CD8-positive, alpha-beta memory T cell (primary cell): ENCODE results near the gene HBA2. TPM values are rescaled to one million over a fixed set of nuclear protein-coding genes. Genes with fewer than 3 reads are reported as not detected.

Source experiments
- CTCF ChIA-PET: fragments of 350-600 bp; sonication (Branson Sonifier 250); formaldehyde crosslinking; loops from one replicate; lab custom pipeline; 2021; ENCODE audit warnings: antibody characterized with exemption; lab: Charles Lee
- POLR2A ChIA-PET: fragments of 350-600 bp; sonication (Branson Sonifier 250); formaldehyde crosslinking; loops from one replicate; lab custom pipeline; 2021; ENCODE audit warnings: antibody characterized with exemption; lab: Charles Lee
- DNase-seq, 5 donors: peaks; one replicate each; pipeline versions ENCODE4 v3.0.0 to v3.0.0-alpha.2; 2020 to 2022; ENCODE audit warnings: mixed read lengths in 1 of 5
- H3K27ac ChIP-seq: one replicate; pipeline ENCODE4 v1.7.0; 2013; ENCODE audit warnings: low read depth, mild to moderate bottlenecking, low read length, moderate library complexity
- H3K27me3 ChIP-seq: 2 replicates; pipeline ENCODE4 v1.7.0; 2013; ENCODE audit warnings: low read length, mild to moderate bottlenecking; ENCODE audit not compliant: insufficient read depth, poor library complexity, severe bottlenecking
- H3K36me3 ChIP-seq: 2 replicates; pipeline ENCODE4 v1.7.0; 2013; ENCODE audit warnings: mild to moderate bottlenecking, low read length, moderate library complexity; ENCODE audit not compliant: insufficient read depth
- H3K4me1 ChIP-seq: 2 replicates; pipeline ENCODE4 v1.7.0; 2013; ENCODE audit warnings: mild to moderate bottlenecking, low read length, moderate library complexity; ENCODE audit not compliant: insufficient read depth
- H3K4me3 ChIP-seq: 2 replicates; pipeline ENCODE4 v1.7.0; 2013; ENCODE audit warnings: mild to moderate bottlenecking, low read length
- H3K9me3 ChIP-seq: 2 replicates; pipeline ENCODE4 v1.7.0; 2013; ENCODE audit warnings: mild to moderate bottlenecking, low read length
- H3K27ac Mint-ChIP-seq, 8 donors: one replicate each; pipeline ENCODE4 v1.8.0; 2020 to 2021; ENCODE audit warnings: mixed read lengths in 8 of 8, mild to moderate bottlenecking in 6 of 8, inconsistent platforms in 3 of 8, moderate library complexity in 3 of 8
- H3K27me3 Mint-ChIP-seq, 2 donors: one replicate each; pipeline ENCODE4 v1.8.0; 2020 to 2021; ENCODE audit warnings: mixed read lengths in 2 of 2, mild to moderate bottlenecking in 1 of 2, moderate library complexity in 1 of 2
- H3K36me3 Mint-ChIP-seq, 3 donors: one replicate each; pipeline ENCODE4 v1.8.0; 2020 to 2021; ENCODE audit warnings: mixed read lengths in 3 of 3, inconsistent platforms in 1 of 3, mild to moderate bottlenecking in 1 of 3
- H3K4me1 Mint-ChIP-seq, 3 donors: one replicate each; pipeline ENCODE4 v1.8.0; 2020 to 2021; ENCODE audit warnings: mixed read lengths in 3 of 3, inconsistent platforms in 1 of 3, mild to moderate bottlenecking in 1 of 3
- H3K4me3 Mint-ChIP-seq, 7 donors: one replicate each; pipeline ENCODE4 v1.8.0; 2020 to 2021; ENCODE audit warnings: mixed read lengths in 7 of 7, mild to moderate bottlenecking in 6 of 7, moderate library complexity in 4 of 7, inconsistent platforms in 2 of 7
- H3K9me3 Mint-ChIP-seq, 5 donors: one replicate each; pipeline ENCODE4 v1.8.0; 2020 to 2022; ENCODE audit warnings: mixed read lengths in 5 of 5, mild to moderate bottlenecking in 3 of 5, moderate library complexity in 2 of 5, inconsistent platforms in 1 of 5
- polyA plus RNA-seq: library from polyadenylated mRNA; unstranded; fragments of 300-500 nt; fragmentation: Illumina TruSeq; gene quantifications from one replicate; pipeline ENCODE4 v1.2.3, GENCODE V29; 2021
- total RNA-seq, 2 experiments: library from RNA; stranded (reverse); gene quantifications; one replicate each; pipeline ENCODE4 v1.2.3, GENCODE V29; 2021

Gene HBA2
- total and polyA plus RNA-seq, 3 experiments from 2014 or later: 5.8 TPM; not detected in 2

DNA sequence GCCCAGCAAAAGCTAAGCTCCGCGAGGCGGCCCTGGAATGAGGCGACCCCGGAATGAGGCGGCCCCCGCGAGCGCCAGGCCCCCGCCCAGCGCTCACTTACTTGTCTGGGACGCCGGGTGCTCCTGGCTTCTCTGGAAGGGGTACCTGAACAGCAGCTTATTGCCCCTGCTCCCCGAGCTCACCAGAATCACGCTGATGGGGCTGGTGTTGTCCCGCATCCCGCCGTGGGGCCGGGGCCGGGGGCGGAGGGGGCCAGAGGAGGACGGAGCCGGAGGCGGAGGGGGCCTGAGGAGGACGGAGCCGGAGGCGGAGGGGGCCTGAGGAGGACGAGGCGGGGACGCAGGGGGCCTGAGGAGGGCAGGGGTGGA is 34.6 kb upstream of the HBA2 start:
- Mint-ChIP-seq H3K4me1 (peaks cover 25 to 35% (median 33%) of the 10 kb centered on the region in 3 donors), H3K27me3 (no peaks in the 10 kb centered on the region), H3K27ac (peak overlapping the region in 5 of 8 donors; percentile 43 to 94 (median 72)), H3K9me3 (no peaks in the 10 kb centered on the region), H3K4me3 (peak overlapping the region; percentile 73 to 90 (median 82)), H3K36me3 (peaks cover 0 to 11% (median 2%) of the 10 kb centered on the region in 3 donors)
- ChIA-PET POLR2A (no interaction called here), CTCF (interaction anchor here (1.4 kb wide), 1 partner anchor 14 kb away, joined by 4 read pairs; no protein-coding TSS in a partner anchor)
- Histone ChIP-seq H3K9me3 (no peaks in the 10 kb centered on the region), H3K4me3 (peak overlapping the region; percentile 37), H3K36me3 (no peaks in the 10 kb centered on the region), H3K27me3 (no peaks in the 10 kb centered on the region), H3K4me1 (peaks cover 8% of the 10 kb centered on the region), H3K27ac (peak overlapping the region; percentile 47)
- peak in 4 of 5 donors; percentile 14 to 29 (median 16) for DNase-seq

DNA sequence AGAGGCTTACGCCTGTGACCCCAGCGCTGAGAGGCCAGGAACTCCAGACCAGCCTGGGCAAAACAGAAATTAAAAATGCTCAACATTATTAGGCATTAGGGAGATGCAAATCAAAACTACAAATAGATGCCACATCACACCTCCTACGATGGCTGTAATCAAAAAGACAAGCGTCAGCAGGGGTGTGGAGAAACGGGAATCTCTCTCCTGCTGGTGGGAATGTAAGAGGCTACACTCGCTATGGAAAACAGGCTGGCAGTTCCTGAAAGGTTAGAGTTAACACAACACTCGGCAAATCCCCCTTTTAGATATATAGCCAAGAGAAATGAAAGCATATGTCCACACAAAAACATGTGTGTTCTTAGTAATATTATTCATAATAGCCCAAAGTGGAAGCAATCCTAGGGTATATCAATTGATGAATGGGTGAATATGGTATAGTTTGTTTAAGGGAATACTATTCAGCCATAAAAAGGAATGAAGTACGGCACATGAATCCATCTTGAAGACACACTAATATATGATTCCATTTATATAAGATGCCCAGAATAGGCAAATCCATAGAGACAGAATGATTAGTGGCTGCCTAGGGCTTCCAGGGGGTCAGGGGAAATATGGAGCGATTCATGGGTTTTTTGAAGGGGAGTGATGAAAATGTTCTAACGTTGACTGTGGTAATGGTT is 32.4 kb upstream of the HBA2 start:
- POLR2A ChIA-PET: interaction anchor here (0.6 kb wide), 1 partner anchor 40 kb away, joined by 3 read pairs; no protein-coding TSS in a partner anchor
- CTCF ChIA-PET: no interaction called here
- no peak overlapping the region for H3K4me3 ChIP-seq

DNA sequence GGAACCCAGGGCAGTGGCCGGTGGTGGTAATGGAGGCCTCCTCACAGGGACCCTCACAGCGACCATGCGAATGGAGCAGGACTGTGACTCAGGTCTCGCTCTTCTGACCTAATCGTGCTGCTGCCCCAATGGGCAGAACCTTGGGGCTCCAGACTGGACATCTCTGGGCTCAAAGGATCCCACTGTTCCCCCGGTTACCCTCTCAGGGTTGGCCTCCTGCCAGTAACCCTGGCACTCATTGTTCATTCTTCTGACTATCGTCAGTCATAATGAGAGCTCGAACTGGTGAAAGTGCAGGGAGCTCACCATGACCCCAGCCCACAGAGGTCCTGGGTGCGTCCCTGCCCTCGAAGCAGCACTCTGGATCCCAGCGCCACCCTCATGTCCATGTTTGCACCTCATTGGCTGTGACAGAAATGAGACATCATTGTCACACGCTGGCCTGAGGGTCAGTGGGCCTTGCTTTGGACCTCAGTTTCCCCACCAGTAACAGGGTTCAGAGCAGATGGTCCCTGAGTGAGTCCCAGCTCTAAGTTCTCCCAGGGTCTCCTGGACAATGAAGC is 30.2 kb upstream of the HBA2 start:
- Mint-ChIP-seq H3K27ac (no peak overlapping the region), H3K27me3 (peaks cover 2 to 21% of the 10 kb centered on the region in 2 donors), H3K4me3 (no peak overlapping the region), H3K36me3 (peaks cover 0 to 5% (median 0%) of the 10 kb centered on the region in 3 donors), H3K4me1 (peaks cover 4 to 9% (median 8%) of the 10 kb centered on the region in 3 donors), H3K9me3 (no peaks in the 10 kb centered on the region)
- POLR2A ChIA-PET: no interaction called here
- peak overlapping the region; percentile 70 for H3K27ac ChIP-seq
- DNase-seq: no peak
- no peaks in the 10 kb centered on the region for H3K36me3 ChIP-seq
- no peaks in the 10 kb centered on the region for H3K9me3 ChIP-seq
- no peaks in the 10 kb centered on the region for H3K27me3 ChIP-seq
- H3K4me3 ChIP-seq: no peak overlapping the region
- CTCF ChIA-PET: no interaction called here
- H3K4me1 ChIP-seq: peaks cover 3% of the 10 kb centered on the region

More for the DNA sequence above, 32.4 kb upstream of the HBA2 start:
- peak overlapping the region in 6 of 7 donors; percentile 5 to 74 (median 54) for H3K4me3 Mint-ChIP-seq
- no peaks in the 10 kb centered on the region for H3K9me3 Mint-ChIP-seq
- peaks cover 0 to 7% (median 2%) of the 10 kb centered on the region in 3 donors for H3K36me3 Mint-ChIP-seq
- Histone ChIP-seq H3K4me1 (peaks cover 8% of the 10 kb centered on the region), H3K9me3 (no peaks in the 10 kb centered on the region), H3K27me3 (no peaks in the 10 kb centered on the region), H3K27ac (no peak overlapping the region), H3K36me3 (no peaks in the 10 kb centered on the region)
- no peak for DNase-seq
- H3K4me1 Mint-ChIP-seq: peaks cover 12 to 21% (median 18%) of the 10 kb centered on the region in 3 donors
- peaks cover under 1 to 12% of the 10 kb centered on the region in 2 donors for H3K27me3 Mint-ChIP-seq
- peak overlapping the region in 4 of 8 donors; percentile 25 to 71 (median 46) for H3K27ac Mint-ChIP-seq

DNA sequence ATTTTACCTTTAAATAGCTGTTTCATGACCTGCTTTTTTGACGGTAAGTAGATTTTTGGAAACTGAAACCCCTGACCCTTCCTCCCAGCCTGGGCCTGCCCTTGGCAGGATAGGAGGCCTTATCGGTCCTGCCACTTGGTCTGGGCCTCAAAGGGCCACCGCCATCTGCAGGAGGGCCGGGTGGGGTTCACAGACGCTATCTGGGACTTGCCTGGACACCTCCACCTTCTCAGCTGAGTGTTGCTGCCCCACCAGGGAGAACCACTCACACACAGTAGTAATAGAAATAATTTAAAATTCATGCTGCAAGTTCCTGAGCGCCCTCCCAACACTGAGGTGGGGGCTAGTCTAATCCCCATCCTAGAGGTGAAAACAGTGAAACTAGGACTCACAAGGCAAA is 29.6 kb upstream of the HBA2 start:
- H3K9me3 ChIP-seq: no peaks in the 10 kb centered on the region
- CTCF ChIA-PET: no interaction called here
- H3K4me3 ChIP-seq: no peak overlapping the region
- no peak overlapping the region for H3K4me3 Mint-ChIP-seq
- no peaks in the 10 kb centered on the region for H3K36me3 ChIP-seq
- POLR2A ChIA-PET: no interaction called here
- H3K36me3 Mint-ChIP-seq: peaks cover 0 to 4% (median 0%) of the 10 kb centered on the region in 3 donors
- peak overlapping the region; percentile 70 for H3K27ac ChIP-seq
- H3K4me1 ChIP-seq: no peaks in the 10 kb centered on the region
- no peak overlapping the region for H3K27ac Mint-ChIP-seq
- H3K27me3 Mint-ChIP-seq: peaks cover 2 to 21% of the 10 kb centered on the region in 2 donors
- peaks cover 2 to 5% (median 4%) of the 10 kb centered on the region in 3 donors for H3K4me1 Mint-ChIP-seq
- no peaks in the 10 kb centered on the region for H3K27me3 ChIP-seq
- DNase-seq: no peak
- no peaks in the 10 kb centered on the region for H3K9me3 Mint-ChIP-seq

DNA sequence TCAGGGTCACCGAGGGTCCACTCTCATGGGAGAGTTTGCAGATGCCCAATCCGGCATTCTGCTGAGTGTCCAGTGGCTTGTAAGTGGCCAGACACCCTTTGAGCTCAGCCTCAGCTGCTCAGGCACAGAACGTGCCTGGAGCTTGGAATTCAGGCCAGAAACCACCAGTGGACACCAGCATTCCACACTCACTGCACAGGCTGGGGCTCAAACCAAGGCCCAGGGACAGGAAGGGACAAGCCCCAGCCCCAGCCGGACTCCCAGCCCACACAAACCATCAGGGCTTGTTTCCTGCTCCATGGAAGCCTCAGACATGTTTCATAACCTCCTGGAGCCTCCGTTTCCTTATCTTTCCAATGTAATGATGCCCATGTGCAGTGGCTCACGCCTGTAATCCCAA is 29.2 kb upstream of the HBA2 start:
- CTCF ChIA-PET: interaction anchor here (1.4 kb wide), 1 partner anchor 25 kb away, joined by 3 read pairs; no protein-coding TSS in a partner anchor
- H3K27ac Mint-ChIP-seq: no peak overlapping the region

DNA sequence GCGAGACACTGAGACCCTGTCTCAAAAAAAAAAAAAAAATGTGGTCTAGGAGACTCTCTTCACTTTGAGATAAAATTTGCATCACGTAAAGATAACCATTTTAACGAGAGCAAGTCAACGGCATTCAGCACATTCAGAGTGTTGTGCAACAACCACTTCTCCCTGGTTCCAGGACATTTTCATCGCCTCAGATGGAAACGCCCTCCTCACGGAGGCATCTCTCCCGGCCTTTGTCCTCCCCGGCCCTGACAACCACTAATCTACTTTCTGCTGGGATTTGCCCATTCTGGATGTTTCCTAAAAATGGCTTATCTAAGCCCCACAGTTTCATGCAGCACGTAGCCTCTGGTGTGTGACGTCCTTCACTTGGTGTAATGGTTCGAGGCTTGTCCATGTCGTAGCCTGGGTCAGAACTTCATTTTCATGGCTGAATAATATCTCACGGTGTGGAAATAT is 27.9 kb upstream of the HBA2 start:
- POLR2A ChIA-PET: no interaction called here
- H3K27me3 Mint-ChIP-seq: peaks cover 5 to 21% of the 10 kb centered on the region in 2 donors
- Histone ChIP-seq H3K36me3 (no peaks in the 10 kb centered on the region), H3K27me3 (no peaks in the 10 kb centered on the region), H3K27ac (no peak overlapping the region), H3K4me1 (no peaks in the 10 kb centered on the region), H3K9me3 (no peaks in the 10 kb centered on the region), H3K4me3 (no peak overlapping the region)
- no peak overlapping the region for H3K27ac Mint-ChIP-seq
- CTCF ChIA-PET: interaction anchor here (1.4 kb wide), 1 partner anchor 27 kb away, joined by 3 read pairs; no protein-coding TSS in a partner anchor
- no peaks in the 10 kb centered on the region for H3K36me3 Mint-ChIP-seq
- H3K4me3 Mint-ChIP-seq: peak overlapping the region in 2 of 7 donors; percentile 25 to 32
- no peak for DNase-seq
- H3K9me3 Mint-ChIP-seq: no peaks in the 10 kb centered on the region
- no peaks in the 10 kb centered on the region for H3K4me1 Mint-ChIP-seq

More for the DNA sequence above, 29.2 kb upstream of the HBA2 start:
- Histone ChIP-seq H3K27ac (peak overlapping the region; percentile 70), H3K27me3 (no peaks in the 10 kb centered on the region), H3K36me3 (no peaks in the 10 kb centered on the region), H3K4me1 (no peaks in the 10 kb centered on the region), H3K4me3 (no peak overlapping the region), H3K9me3 (no peaks in the 10 kb centered on the region)
- H3K4me1 Mint-ChIP-seq: peaks cover 2 to 5% (median 4%) of the 10 kb centered on the region in 3 donors
- POLR2A ChIA-PET: no interaction called here
- H3K9me3 Mint-ChIP-seq: no peaks in the 10 kb centered on the region
- no peak overlapping the region for H3K4me3 Mint-ChIP-seq
- no peak for DNase-seq
- peaks cover 2 to 21% of the 10 kb centered on the region in 2 donors for H3K27me3 Mint-ChIP-seq
- H3K36me3 Mint-ChIP-seq: peaks cover 0 to 3% (median 0%) of the 10 kb centered on the region in 3 donors

DNA sequence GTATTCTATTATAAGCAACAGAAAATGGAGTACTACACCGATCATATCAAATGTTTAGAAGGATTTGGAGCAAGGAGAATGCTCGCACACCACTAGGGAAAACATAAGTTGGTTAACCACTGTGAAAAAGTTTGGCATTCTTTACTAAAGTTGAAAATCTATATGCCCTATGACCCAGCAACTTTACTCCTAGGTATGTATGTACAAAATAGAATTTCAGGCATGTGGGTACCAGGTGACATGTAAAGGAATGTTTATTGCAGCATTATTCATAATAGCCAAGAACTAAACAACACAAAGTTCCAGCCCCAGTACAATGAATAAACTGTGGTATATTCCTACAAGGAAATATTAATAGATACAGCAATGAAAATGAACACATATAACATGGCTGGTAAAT is 26.0 kb upstream of the HBA2 start:
- no peaks in the 10 kb centered on the region for H3K4me1 ChIP-seq
- H3K4me1 Mint-ChIP-seq: no peaks in the 10 kb centered on the region
- H3K36me3 Mint-ChIP-seq: no peaks in the 10 kb centered on the region
- H3K4me3 Mint-ChIP-seq: no peak overlapping the region
- no peaks in the 10 kb centered on the region for H3K9me3 Mint-ChIP-seq
- H3K9me3 ChIP-seq: no peaks in the 10 kb centered on the region
- peaks cover 11 to 26% of the 10 kb centered on the region in 2 donors for H3K27me3 Mint-ChIP-seq
- H3K4me3 ChIP-seq: no peak overlapping the region
- no peak overlapping the region for H3K27ac ChIP-seq
- DNase-seq: no peak
- no peaks in the 10 kb centered on the region for H3K36me3 ChIP-seq
- H3K27ac Mint-ChIP-seq: no peak overlapping the region
- POLR2A ChIA-PET: no interaction called here
- no peaks in the 10 kb centered on the region for H3K27me3 ChIP-seq
- CTCF ChIA-PET: no interaction called here
